Heart left ventricle (tissue), 16 donors: Measurements from ENCODE around the gene MGMT. TPM values are rescaled to one million over a fixed set of nuclear protein-coding genes. Genes with fewer than 3 reads are reported as not detected.

Experiments used
- ATAC-seq, 4 donors: fragments of 200-7000 bp; cut with Tn5 transposase; one replicate each; pipeline ENCODE4 v1.9.1; 2020 to 2022; ENCODE audit warnings: moderate library complexity in 4 of 4, mild to moderate bottlenecking in 3 of 4, moderate number of reproducible peaks in 1 of 4
- DNase-seq, 5 donors: peaks; one replicate each; pipeline ENCODE4 v3.0.0-alpha.2; 2020
- H3K27ac ChIP-seq, 12 donors: fragments of 200-600 bp; sonication (generic) in 4 of 12; one replicate each; pipeline versions ENCODE4 v1.5.0 to v1.8.0; 2016 to 2022; ENCODE audit warnings: mild to moderate bottlenecking in 2 of 12
- H3K27me3 ChIP-seq, 9 donors: fragments of 200-600 bp; sonication (generic) in 2 of 9; one replicate each; pipeline versions ENCODE4 v1.5.1 to v1.8.0; 2016 to 2022; ENCODE audit warnings: mild to moderate bottlenecking in 3 of 9
- H3K36me3 ChIP-seq, 9 donors: fragments of 200-600 bp; sonication (generic) in 2 of 9; one replicate each; pipeline versions ENCODE4 v1.5.0 to v1.8.0; 2018 to 2022; ENCODE audit warnings: mild to moderate bottlenecking in 2 of 9
- H3K4me1 ChIP-seq, 12 donors: fragments of 200-600 bp; sonication (generic) in 4 of 12; one replicate each; pipeline versions ENCODE4 v1.5.0 to v1.8.0; 2016 to 2022; ENCODE audit warnings: mild to moderate bottlenecking in 3 of 12
- H3K4me3 ChIP-seq, 12 donors: fragments of 200-600 bp; sonication (generic) in 4 of 12; one replicate each; pipeline versions ENCODE4 v1.5.0 to v1.8.0; 2017 to 2022; ENCODE audit warnings: mild to moderate bottlenecking in 9 of 12, moderate library complexity in 4 of 12
- H3K9me3 ChIP-seq, 12 donors: fragments of 200-600 bp; sonication (generic) in 4 of 12; one replicate each; pipeline versions ENCODE4 v1.5.0 to v1.8.0; 2016 to 2022; ENCODE audit warnings: mild to moderate bottlenecking in 1 of 12
- CTCF ChIP-seq, 12 donors: fragments of 200-600 bp; sonication (generic) in 4 of 12; IDR thresholded peaks; one replicate each; pipeline versions ENCODE4 v1.5.0 to v1.8.0; 2018 to 2022; ENCODE audit warnings: antibody characterized with exemption in 12 of 12, mild to moderate bottlenecking in 5 of 12
- POLR2A ChIP-seq, 2 donors: fragments of 450-650 bp; IDR thresholded peaks; one replicate each; pipeline ENCODE4 v1.6.1; 2017; ENCODE audit warnings: antibody characterized with exemption in 2 of 2, mild to moderate bottlenecking in 2 of 2, moderate library complexity in 2 of 2
- WGBS, 4 donors: extraction: QIAGEN DNeasy Blood & Tissue Kit in 2 of 4; methylation state at CpG; one replicate each; pipeline versions ENCODE4 v1.1.5 to v1.1.7; 2013 to 2018; 5-methylcytosine and 5-hydroxymethylcytosine counted together
- intact Hi-C, 10 donors: fragments of 100-400 bp; cut with DNase I; formaldehyde crosslinking; loops; one replicate each; pipeline versions ENCODE4 v1.11.1 to v1.14.2; 2022
- polyA plus RNA-seq, 2 donors: library from polyadenylated mRNA; stranded (reverse); fragments of 200-250 nt; gene quantifications; one replicate each; pipeline ENCODE4 v1.2.3, GENCODE V29; 2013
- total RNA-seq, 9 donors: library from RNA; depleted of rRNA in 2 of 9; stranded (reverse); fragments of >200 nt in 2 of 9; fragmentation: NEBNext Ultra II Directional in 3 of 9; extraction: Animal tissue kit (Norgen Biotek cat#: 25700) in 3 of 9; gene quantifications; one replicate each; pipeline versions ENCODE4 v1.1.0 to v1.2.4, GENCODE V29; 2016 to 2023
- donor health status: ischemic (EF 13 %, LVEDD 7.1; RV severe dilation, severe dysfunction).
- donor health status: healthy with polysubstance abuse.
- donor health status: DM: no; HTN: yes; CAD: no.
- donor health status: DM: no; HTN: no; CAD: no.
- donor health status: ischemic (EF 25% LVEDD 6.9; RV normal size, moderate dysfunction).
- donor health status: ischemic (EF 25% LVEDD 5.7; RV mildly dilated, moderate dysfunction).
- donor health status: healthy.
- donor health status: DM: yes; HTN: yes; CAD: no.
- donor health status: ischemic (EF 35%, LVEDD 5.7; RV mildly dilated, moderate dysfunction).
- donor health status: nonischemic (EF 11% LVEDD 7.7; RV severe dilation, severe dysfunction).
- donor health status: DM: yes; HTN: yes; CAD: no.
- donor health status: PGD.
- donor health status: ischemic (EF 29% LVEDD 5.4; RV normal size, mild dysfunction).
- donor health status: nonischemic (EF 23%, LVEDD 6.1; RV moderate dilation, normal function).

Gene MGMT
- total and polyA plus RNA-seq, 11 donors, result 6.2 to 25.3 (median 11.6) TPM

- Histone ChIP-seq H3K27me3 (no peaks in the 10 kb centered on the region), H3K9me3 (peaks cover 0 to 53% (median 30%) of the 10 kb centered on the region in 12 donors), H3K4me3 (no peak overlapping the region), H3K4me1 (peaks cover 0 to 4% (median 0%) of the 10 kb centered on the region in 12 donors), H3K27ac (no peak overlapping the region), H3K36me3 (no peaks in the 10 kb centered on the region)
- no peak for ATAC-seq
- DNase-seq, result no peak
- TF ChIP-seq CTCF (IDR thresholded peaks at IDR 0.05) (no peak), POLR2A (IDR thresholded peaks at IDR 0.05) (no peak)
- intact Hi-C loops, result no loop called here
- WGBS, 4 donors, result 96 to 98% (median 97%) methylated on average over 1 of the region's 1 CpG
Observed at GRCh38 chr10:129483430-129484010, 16.5 kb downstream of the MGMT start.

- no peaks in the 10 kb centered on the region for H3K27me3 ChIP-seq
- intact Hi-C loops, result no loop called here
- WGBS, 4 donors, result 24 to 29% (median 28%) methylated on average over 3 of the region's 3 CpGs
- no peaks in the 10 kb centered on the region for H3K36me3 ChIP-seq
- DNase-seq (no peak), ATAC-seq (no peak)
- H3K27ac ChIP-seq, result no peak overlapping the region
- H3K9me3 ChIP-seq, result peaks cover 0 to 61% (median 45%) of the 10 kb centered on the region in 12 donors
- no peak overlapping the region for H3K4me3 ChIP-seq
- peaks cover 0 to 4% (median 0%) of the 10 kb centered on the region in 12 donors for H3K4me1 ChIP-seq
- TF ChIP-seq CTCF (IDR thresholded peaks at IDR 0.05) (no peak), POLR2A (IDR thresholded peaks at IDR 0.05) (no peak)
Observed at GRCh38 chr10:129486805-129487204, 19.8 kb downstream of the MGMT start.

- TF ChIP-seq CTCF (IDR thresholded peaks at IDR 0.05) (no peak), POLR2A (IDR thresholded peaks at IDR 0.05) (no peak)
- intact Hi-C loops, result no loop called here
- no peak for ATAC-seq
Observed at GRCh38 chr10:129491123-129491734, 24.2 kb downstream of the MGMT start.

GRCh38 chr10:129494176-129494575, 27.1 kb downstream of the MGMT start:
- Histone ChIP-seq H3K27ac (no peak overlapping the region), H3K4me1 (peaks cover 0 to 20% (median 0%) of the 10 kb centered on the region in 12 donors), H3K27me3 (no peaks in the 10 kb centered on the region), H3K36me3 (no peaks in the 10 kb centered on the region), H3K9me3 (peaks cover 0 to 39% (median 22%) of the 10 kb centered on the region in 12 donors), H3K4me3 (no peak overlapping the region)
- ATAC-seq (no peak), DNase-seq (no peak)
- 82 to 92% (median 90%) methylated on average over 3 of the region's 3 CpGs for WGBS, 4 donors
- TF ChIP-seq POLR2A (IDR thresholded peaks at IDR 0.05), result no peak
- no peak for TF ChIP-seq CTCF (IDR thresholded peaks at IDR 0.05)
- intact Hi-C loops, result no loop called here

More at GRCh38 chr10:129491123-129491734, 24.2 kb downstream of the MGMT start:
- Histone ChIP-seq H3K27ac (no peak overlapping the region), H3K4me3 (no peak overlapping the region), H3K4me1 (peaks cover 0 to 20% (median 0%) of the 10 kb centered on the region in 12 donors), H3K27me3 (no peaks in the 10 kb centered on the region), H3K36me3 (no peaks in the 10 kb centered on the region), H3K9me3 (peaks cover 0 to 41% (median 22%) of the 10 kb centered on the region in 12 donors)
- WGBS, 4 donors, result 94 to 97% (median 95%) methylated on average over 5 of the region's 5 CpGs
- no peak for DNase-seq
